Muscle of leg (tissue), 11 donors: ENCODE data around the gene RRN3. TPM values are rescaled to one million over a fixed set of nuclear protein-coding genes. Genes with fewer than 3 reads are reported as not detected.
"Not testable (repeated sequence)": the region's sequence is repeated elsewhere in the genome, so short reads cannot be mapped to it uniquely, and the experiment has no call there.

Experiments
- DNase-seq: peaks from one replicate; pipeline ENCODE4 v3.0.0; 2013
- H3K27ac ChIP-seq: one replicate; pipeline ENCODE4 v1.5.1; 2013; ENCODE audit warnings: mild to moderate bottlenecking, low read length, control low read depth
- H3K27me3 ChIP-seq: one replicate; pipeline ENCODE4 v1.6.1; 2013; ENCODE audit warnings: low read length; ENCODE audit not compliant: control insufficient read depth, insufficient read depth
- H3K36me3 ChIP-seq: one replicate; pipeline ENCODE4 v1.6.1; 2013; ENCODE audit warnings: low read length; ENCODE audit not compliant: control insufficient read depth, insufficient read depth
- H3K4me1 ChIP-seq: one replicate; pipeline ENCODE4 v1.6.1; 2013; ENCODE audit warnings: low read length; ENCODE audit not compliant: control insufficient read depth, insufficient read depth
- H3K4me3 ChIP-seq: one replicate; pipeline ENCODE4 v1.5.1; 2013; ENCODE audit warnings: low read length, control low read depth
- H3K9me3 ChIP-seq: replicated peaks from 2 replicates; pipeline ENCODE4 v1.6.1; 2013; ENCODE audit warnings: low read depth, low read length; ENCODE audit not compliant: control insufficient read depth
- WGBS: methylation state at CpG from one replicate; pipeline ENCODE4 v1.1.5; 2013; ENCODE audit warnings: missing lambda C conversion rate; ENCODE audit not compliant: insufficient coverage; 5-methylcytosine and 5-hydroxymethylcytosine counted together
- polyA plus RNA-seq, 8 donors: library from polyadenylated mRNA; unstranded; fragments of 120-200 nt; gene quantifications; one replicate each; pipeline versions ENCODE4 v1.2.1 to v1.2.3, GENCODE V29; 2013; ENCODE audit warnings: inconsistent platforms in 1 of 8, low replicate concordance in 1 of 8; ENCODE audit not compliant: insufficient read length in 8 of 8, insufficient read depth in 1 of 8
- total RNA-seq: library from RNA; stranded (reverse); fragments of 120-200 nt; gene quantifications from one replicate; pipeline ENCODE4 v1.2.4, GENCODE V29; 2013

The RRN3 gene
- total and polyA plus RNA-seq, 9 donors = 24.8 to 33.1 (median 26.8) TPM

DNA sequence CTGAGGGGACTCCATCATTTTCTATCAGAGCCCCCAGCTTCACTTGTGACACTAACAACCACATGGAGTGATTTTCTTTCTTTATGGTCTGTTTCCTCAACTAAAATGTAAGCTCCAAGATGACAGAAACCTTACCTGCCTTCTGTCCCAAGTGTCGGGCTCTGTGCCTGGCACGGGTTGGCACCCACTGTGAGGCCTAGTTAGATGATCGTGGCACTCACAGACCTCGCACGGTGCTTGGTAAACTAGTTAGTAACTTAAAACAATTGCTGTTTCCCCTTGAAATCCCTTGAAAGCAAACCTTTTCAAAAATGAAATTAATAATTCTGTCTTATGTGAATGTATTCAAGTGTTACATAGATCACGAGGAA is 65.7 kb downstream of the RRN3 start:
- H3K9me3 ChIP-seq, H3K4me3 ChIP-seq, H3K27ac ChIP-seq, H3K4me1 ChIP-seq, DNase-seq, H3K27me3 ChIP-seq: not testable (repeated sequence)
- peaks cover 67% of the 10 kb centered on the region for H3K36me3 ChIP-seq
- WGBS = 88% methylated on average over 5 of the region's 6 CpGs

DNA sequence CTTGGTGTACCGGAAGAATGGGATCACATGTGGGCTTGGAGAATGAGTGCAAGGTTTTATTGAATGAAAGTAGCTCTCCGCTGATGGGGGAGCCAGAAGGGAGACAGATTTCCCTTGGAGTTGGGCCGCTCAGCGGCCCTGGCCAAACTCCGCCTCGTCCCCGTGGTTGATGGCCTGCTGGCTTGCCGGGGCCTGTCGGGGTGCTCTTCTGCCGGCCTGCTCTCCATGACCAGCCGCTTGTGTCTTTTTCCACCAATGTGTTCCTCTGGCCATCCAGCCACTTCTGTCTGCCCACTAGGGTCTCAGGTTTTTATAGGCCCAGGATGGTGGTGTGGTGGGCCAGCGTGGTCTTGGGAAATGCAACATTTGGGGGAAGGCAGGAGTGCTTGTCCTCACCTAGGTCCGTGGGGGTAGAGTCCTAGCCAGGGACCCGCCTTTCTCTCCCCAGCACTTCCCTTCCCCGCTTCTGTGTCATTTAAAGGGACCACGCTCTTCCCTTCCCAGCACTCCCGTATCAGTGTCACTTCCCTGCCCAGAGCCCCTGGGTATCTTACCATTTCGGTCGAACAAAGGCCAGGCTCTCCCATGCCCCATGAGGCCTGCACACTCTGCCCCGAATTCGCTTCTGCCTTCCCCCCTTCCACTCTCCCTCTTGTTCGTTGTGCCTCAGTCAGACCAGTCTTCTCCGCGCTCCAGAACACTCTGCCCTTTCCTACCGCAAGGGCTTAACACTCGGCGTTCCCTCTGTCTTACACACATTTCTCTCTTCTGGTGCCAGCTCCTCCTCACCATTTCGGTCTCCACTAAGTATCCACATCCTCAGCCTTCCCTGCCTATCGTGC is 66.3 kb downstream of the RRN3 start:
- H3K4me3 ChIP-seq, DNase-seq, H3K27ac ChIP-seq, H3K27me3 ChIP-seq, H3K4me1 ChIP-seq, H3K9me3 ChIP-seq: not testable (repeated sequence)
- 77% methylated on average over 23 of the region's 29 CpGs for WGBS
- peaks cover 63% of the 10 kb centered on the region for H3K36me3 ChIP-seq

DNA sequence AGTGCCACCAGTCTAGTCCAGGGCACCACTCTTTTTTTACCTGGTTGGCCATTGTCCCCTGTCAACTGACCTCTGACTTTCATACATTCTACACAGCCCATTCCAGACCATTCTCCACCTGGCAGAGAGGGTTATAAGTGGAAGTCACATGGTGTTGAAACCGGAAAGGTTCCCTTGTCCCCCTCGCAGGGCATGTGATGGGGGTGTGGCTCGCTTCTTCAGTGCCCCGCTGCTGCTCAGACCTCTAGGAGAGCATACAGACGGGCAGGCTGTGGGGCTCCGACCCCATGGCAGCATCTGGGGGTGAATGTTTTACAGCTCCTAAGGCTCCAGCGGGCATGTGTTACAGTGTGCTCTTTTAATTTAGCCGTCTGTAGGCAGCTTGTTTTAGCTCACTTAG is 67.0 kb downstream of the RRN3 start:
- not testable (repeated sequence) for H3K9me3 ChIP-seq, H3K4me1 ChIP-seq, H3K4me3 ChIP-seq, H3K27ac ChIP-seq, H3K27me3 ChIP-seq, DNase-seq
- peaks cover 56% of the 10 kb centered on the region for H3K36me3 ChIP-seq
- WGBS = 36% methylated on average over 2 of the region's 8 CpGs

DNA sequence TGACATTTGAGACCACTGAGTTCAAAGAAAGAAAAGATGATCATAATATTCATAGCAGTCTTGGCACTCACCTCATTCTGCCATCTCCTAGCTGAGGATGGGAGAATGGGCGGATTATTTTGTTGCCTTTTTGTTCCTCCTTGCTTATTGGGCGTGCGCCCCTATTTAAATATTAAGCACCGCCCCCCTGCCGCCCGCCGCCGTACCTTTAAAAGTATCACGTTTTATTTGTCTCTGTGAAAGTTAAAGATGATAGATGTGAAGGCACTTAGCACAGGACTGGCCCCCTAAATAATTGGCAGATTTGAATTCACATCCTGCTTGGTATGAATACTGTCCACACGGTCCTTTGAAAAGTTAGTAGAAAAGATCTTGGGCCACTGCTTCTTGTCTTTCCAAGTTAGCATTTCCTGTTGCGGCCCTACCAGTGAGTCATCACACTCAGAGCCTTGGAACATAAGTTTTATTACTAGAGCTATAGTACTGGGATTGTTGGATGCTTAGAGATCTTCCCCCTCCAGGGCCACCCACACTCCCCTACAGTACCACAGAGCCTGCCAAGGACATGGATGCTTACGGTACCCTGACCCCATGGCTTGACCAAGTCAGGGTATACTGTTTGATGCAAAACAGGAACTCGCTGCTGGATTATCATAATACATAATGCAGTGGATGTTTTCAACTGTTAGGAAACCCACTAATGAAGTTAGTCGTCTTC is 68.7 kb downstream of the RRN3 start:
- peaks cover 51% of the 10 kb centered on the region for H3K36me3 ChIP-seq
- H3K4me1 ChIP-seq, DNase-seq, H3K9me3 ChIP-seq, H3K4me3 ChIP-seq, H3K27ac ChIP-seq, H3K27me3 ChIP-seq: not testable (repeated sequence)
- 96% methylated on average over 4 of the region's 14 CpGs for whole genome bisulfite sequencing

DNA sequence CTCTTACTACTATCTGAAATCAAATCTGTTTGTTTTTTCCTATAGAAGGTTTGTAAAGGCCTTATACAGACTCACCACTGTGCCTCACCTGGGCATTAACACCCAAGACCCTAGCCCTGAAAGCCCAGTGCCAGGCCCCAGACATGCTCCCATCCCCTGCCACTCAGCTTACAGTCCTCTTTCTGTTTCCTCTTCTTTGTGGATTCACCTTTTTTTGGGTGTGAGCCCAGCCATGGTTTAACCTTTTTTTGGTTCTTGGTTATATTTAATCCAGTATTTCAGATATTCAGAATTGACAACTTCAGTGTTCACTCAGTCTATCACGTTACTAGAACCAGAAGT is 69.2 kb downstream of the RRN3 start:
- not testable (repeated sequence) for H3K27ac ChIP-seq

DNA sequence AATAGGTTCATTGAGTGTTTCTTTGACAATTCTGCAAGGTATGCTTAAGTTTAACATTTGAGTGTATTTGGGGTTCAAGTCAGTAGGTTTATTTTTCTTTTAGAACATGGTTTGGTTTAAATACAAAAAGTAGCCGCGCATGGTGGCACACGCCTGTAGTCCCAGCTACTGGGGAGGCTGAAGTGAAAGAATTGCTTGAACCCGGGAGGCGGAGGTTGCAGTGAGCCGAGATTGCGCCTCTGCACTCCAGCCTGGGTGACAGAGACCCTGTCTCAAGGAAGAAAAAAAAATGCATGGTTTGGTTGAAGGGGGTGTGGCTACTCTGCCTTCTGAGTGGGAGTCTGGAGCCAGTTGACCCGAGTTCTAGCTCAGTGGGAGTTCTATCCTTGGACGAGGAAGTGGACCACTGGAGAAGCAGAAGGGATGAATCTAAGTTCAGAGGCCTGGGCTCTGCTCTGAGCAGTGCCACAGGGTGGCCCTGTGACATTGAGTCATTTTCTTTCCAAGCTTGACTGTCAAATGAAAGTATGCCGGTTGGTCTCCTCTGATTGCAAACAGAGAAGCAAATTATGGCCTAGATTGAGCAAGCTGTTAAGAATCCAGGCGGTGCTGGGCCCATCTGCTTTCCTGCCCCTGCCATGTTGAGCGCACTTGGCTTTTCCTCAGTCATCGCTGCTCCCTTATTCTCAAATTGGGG is 70.5 kb downstream of the RRN3 start:
- 93% methylated on average over 9 of the region's 13 CpGs for WGBS
- H3K4me3 ChIP-seq, H3K9me3 ChIP-seq, H3K4me1 ChIP-seq, H3K27ac ChIP-seq, DNase-seq, H3K27me3 ChIP-seq: not testable (repeated sequence)
- peaks cover 54% of the 10 kb centered on the region for H3K36me3 ChIP-seq

More for the DNA sequence above, 69.2 kb downstream of the RRN3 start:
- H3K4me3 ChIP-seq, DNase-seq, H3K4me1 ChIP-seq, H3K27me3 ChIP-seq, H3K9me3 ChIP-seq: not testable (repeated sequence)
- peaks cover 51% of the 10 kb centered on the region for H3K36me3 ChIP-seq
- no CpG with 5 or more reads among the region's 1 CpG for WGBS

DNA sequence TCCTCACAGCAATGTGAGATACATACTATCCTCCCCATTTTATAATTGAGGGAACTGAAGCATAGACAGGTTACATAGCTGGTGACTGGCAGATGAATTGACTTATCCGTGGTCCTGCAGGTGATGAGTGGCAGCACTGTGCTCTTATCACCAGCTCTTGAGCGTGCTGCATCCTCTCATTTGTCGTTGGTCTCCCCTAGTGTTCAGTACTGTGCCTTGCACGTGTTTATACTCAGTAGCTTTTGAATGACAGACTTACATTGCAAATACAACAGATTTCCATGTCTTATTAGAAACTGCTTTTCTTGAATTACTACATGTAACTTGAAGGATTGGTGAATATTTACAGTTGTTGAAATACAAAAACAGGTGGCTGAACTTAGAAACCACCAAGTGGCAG is 71.9 kb downstream of the RRN3 start:
- not testable (repeated sequence) for H3K27me3 ChIP-seq, H3K4me3 ChIP-seq, H3K27ac ChIP-seq, H3K4me1 ChIP-seq, H3K9me3 ChIP-seq
- DNase-seq = peak; percentile 47
- WGBS = 42% methylated on average over 3 of the region's 4 CpGs
- H3K36me3 ChIP-seq = peaks cover 52% of the 10 kb centered on the region

DNA sequence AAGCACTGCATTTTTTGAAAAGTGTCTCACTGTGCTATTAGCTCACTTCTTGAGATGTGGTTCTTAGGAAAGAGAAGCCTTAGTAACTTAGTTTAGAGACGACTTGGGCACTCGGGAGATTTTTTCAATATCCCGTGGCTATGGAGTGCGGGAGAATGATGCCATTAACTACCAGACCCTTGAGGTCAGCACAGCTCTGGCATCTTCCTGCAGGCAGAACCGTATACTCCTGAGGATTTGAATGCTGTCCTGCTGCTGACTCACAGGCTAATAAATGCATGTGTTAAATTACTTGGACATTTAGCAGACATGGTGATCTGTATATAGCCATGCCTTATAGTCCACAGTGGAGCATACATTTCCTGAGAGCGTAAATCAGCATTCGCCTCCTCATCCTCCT is 72.6 kb downstream of the RRN3 start:
- WGBS = 63% methylated on average over 7 of the region's 7 CpGs
- H3K9me3 ChIP-seq, H3K4me3 ChIP-seq, DNase-seq, H3K4me1 ChIP-seq, H3K27me3 ChIP-seq, H3K27ac ChIP-seq: not testable (repeated sequence)
- H3K36me3 ChIP-seq = peaks cover 50% of the 10 kb centered on the region

DNA sequence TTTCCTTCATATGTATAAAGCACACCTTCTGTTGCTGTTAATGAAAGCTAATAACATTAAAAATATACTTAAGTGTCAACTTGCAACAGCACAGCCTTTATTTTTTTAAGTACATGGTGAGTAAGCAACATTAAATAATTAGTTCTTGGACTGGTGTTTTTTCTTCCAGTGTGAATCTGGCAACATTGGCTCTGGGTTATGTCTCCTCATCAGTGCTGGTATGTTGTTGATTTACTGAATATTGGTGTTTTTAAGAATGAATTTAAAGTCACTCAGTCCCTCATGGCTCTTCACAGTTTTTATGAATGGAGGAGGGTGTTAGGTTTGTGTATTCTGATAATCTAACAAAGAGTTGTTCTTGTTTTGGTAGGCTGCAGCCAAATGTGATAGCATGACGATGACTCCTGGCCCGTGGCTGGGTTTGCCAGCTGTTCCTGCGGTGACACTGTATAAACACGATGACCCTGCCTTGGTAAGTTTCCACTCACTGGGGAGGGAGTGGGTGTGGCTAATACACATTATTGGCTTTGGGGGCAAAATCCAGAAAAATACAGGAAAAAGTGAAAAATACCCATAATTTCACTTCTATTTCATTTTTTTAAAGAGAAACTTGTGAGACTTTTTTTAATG is 77.0 kb downstream of the RRN3 start:
- WGBS = no CpG with 5 or more reads among the region's 4 CpGs
- peak; percentile 72 for DNase-seq
- peaks cover 36% of the 10 kb centered on the region for H3K36me3 ChIP-seq

DNA sequence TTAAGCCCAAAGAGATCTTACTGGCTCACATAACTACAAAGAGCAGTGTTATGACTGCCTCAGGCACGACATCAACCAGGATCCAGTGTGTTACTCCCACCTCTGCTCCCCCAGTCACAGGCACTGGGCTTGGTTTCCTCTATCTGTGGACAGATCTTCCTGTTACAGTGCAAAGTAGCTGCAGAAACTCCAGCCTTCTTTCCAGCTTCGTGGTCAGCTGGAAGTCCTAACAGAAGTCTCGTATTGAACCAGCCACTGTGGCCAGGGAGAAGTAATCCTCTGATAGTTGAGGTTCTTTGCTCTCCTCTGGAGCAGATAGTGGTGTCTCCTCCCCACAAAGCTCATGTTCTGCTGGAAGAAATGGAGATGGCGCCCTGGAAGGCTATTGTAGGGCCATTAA is 77.7 kb downstream of the RRN3 start:
- Histone ChIP-seq H3K27ac (peak overlapping the region; percentile 62), H3K36me3 (peaks cover 32% of the 10 kb centered on the region), H3K4me1 (peaks cover 14% of the 10 kb centered on the region)
- not testable (repeated sequence) for DNase-seq, H3K9me3 ChIP-seq, H3K27me3 ChIP-seq, H3K4me3 ChIP-seq
- no CpG with 5 or more reads among the region's 4 CpGs for WGBS

More for the DNA sequence above, 77.0 kb downstream of the RRN3 start:
- H3K27me3 ChIP-seq, H3K9me3 ChIP-seq, H3K4me3 ChIP-seq: not testable (repeated sequence)
- H3K4me1 ChIP-seq = peaks cover 14% of the 10 kb centered on the region
- H3K27ac ChIP-seq = peak overlapping the region; percentile 35
